Muscle of back (tissue), 11 donors: ENCODE measurements around the gene CORO2A. TPM values are rescaled to one million over a fixed set of nuclear protein-coding genes. Genes with fewer than 3 reads are reported as not detected.
A peak's percentile ranks its signal among the peaks of the same experiment; 100 is the strongest.

Source experiments
- DNase-seq, 3 donors: peaks; one replicate each; pipeline versions ENCODE4 v3.0.0 to v3.0.0-alpha.2; 2013
- polyA plus RNA-seq, 10 donors: library from polyadenylated mRNA; unstranded; fragments of 120-200 nt; gene quantifications; one replicate each; pipeline ENCODE4 v1.2.1, GENCODE V29; 2013; ENCODE audit not compliant: insufficient read length in 10 of 10

Gene CORO2A
- polyA plus RNA-seq, 10 donors = 0.13 to 1.2 (median 0.32) TPM

DNA sequence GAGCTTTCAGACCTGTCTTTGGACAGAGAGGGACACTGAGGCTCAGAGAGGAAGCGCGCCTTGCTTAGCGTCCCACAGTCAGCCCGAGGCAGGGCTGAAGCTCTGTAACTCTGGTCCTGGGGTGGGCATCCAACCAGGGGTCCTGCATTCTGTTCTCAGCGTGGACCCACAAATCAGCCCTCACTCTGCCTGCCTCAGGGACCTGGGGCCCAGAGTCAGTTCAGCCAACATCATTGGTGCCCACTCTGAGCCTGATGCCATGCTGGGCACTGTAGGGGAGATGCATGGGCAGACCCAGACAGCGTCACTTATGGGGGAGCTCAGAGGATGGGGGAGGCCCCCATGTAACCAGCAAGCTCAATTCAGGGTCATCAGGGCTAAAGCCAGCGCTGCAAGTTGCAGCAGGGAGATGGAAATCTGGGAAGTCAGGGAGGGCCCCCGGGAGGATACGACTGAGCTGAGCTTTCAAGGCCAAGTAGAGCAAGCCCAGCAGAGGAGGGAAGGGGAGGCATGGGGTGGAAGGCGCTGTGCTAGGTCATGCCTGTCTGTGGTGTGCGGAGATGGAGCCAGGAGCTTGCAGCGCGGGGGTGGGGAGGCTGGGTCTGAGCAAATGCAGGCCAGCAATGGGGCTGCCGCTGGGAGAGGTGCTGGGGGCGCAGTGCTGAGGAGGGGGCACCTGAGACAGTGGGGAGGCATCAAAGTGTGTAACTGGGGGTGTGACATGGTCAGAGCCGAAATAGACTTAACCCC, 21.1 kb downstream of the CORO2A start:
- DNase-seq = peak in 1 of 3 donors; percentile 10

DNA sequence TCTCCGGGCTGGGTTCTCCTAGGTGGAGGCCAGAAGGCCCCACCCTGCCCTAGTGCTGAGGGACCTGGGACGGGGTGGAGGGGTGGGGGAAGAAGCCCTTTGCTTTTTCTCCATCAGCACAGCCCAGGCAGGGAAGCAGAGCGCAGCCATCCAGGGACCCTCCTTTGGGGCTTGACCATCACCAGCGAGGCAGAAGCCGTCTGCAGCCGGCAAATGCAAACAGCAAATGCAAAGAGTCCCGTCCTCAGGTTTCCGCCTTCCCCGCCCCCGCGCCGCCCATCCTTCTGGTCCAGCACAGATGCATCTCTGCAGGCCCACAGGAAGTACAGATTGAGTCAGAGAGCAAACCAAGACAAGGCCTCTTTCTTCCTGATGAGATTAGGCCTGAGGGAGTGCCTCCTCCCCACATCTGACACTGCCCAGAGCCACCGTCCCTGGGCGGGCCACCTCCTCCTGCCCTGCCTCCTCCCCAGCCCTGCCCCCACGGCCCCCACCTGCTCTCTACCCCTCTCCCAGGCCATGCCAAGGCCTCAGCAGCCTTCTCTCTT, 23.4 kb downstream of the CORO2A start:
- DNase-seq = peak in 1 of 3 donors; percentile 65

- no peak for DNase-seq
Observed at GRCh38 chr9:98168153-98168780, 24.2 kb downstream of the CORO2A start.

DNA sequence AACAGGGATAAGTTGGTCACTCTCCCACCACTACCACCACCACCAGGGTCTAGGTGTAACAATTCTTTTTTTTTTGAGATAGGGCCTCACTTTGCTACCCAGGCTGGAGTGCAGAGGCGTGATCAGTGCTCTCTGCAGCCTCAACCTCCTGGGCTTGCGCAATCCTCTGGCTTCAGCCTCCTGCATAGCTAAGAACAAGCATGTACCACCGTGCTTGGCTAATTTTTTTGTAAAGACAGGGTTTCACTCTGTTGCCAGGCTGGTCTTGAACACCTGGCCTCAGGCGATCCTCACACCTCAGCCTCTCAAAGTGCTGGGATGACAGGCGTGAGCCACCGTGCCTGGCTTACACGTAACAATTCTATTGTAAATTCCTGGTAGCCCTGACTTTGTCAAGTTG, 27.5 kb downstream of the CORO2A start:
- DNase-seq = no peak

GRCh38 chr9:98162613-98163012, 29.8 kb downstream of the CORO2A start:
- DNase-seq = no peak

- no peak for DNase-seq
Observed at GRCh38 chr9:98161851-98162250, 30.6 kb downstream of the CORO2A start.

- DNase-seq = no peak
Observed at GRCh38 chr9:98159790-98160189, 32.6 kb downstream of the CORO2A start.

GRCh38 chr9:98159301-98159700, 33.1 kb downstream of the CORO2A start:
- DNase-seq = no peak

DNA sequence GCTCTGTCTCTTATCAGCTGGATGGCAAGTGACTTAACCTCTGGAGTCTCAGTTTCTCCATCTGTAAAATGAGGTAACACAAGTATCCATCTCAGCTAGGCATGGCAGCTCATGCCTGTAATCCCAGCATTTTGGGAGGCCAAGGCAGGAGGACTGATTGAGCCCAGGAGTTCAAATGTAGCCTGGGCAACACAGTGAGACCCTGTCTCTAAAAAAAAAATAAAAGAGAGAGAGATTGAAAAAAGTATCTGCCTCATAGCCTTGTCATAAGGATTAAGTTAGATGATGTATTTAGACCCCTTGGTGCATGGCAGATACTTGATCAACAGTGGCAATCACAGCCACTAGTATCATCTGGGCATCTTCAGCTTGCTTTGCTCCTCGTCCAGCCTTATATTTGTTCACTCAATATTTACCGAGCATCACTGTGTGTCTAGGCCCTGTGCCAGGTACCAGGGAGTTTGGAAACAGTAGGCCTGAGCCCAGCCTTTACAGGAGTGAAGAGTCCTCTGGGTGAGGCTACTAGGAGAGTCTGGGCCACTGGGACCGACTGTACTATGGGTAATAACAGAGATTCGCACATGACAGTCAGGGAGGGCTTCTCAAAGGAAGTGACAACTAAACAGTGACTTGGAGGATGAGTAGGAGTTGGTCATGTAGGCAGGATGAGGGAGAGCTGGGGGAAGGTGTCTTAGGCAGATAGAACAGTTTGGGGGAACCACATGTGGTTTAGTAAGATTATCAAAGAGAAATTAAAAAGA, 34.2 kb downstream of the CORO2A start:
- DNase-seq = no peak

DNA sequence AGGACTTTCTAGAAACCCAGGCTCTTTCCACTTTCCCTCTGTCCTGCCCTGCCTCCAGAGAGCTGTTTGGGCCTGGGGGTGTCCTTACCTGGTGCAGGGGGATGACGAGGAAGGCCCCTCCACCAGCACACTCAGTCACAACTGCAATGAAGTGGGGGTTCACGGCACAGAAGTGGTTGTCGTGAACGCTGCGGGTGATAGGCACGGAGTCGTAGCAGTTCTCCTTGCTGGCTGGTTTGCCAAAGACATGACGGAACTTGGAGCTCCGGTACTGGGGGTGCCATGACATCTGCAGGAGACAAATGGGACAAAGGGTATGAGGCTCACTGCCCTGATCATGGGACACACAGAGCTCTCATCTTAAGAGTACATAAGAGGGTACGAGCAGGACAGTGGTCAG, 35.1 kb downstream of the CORO2A start:
- DNase-seq = no peak

DNA sequence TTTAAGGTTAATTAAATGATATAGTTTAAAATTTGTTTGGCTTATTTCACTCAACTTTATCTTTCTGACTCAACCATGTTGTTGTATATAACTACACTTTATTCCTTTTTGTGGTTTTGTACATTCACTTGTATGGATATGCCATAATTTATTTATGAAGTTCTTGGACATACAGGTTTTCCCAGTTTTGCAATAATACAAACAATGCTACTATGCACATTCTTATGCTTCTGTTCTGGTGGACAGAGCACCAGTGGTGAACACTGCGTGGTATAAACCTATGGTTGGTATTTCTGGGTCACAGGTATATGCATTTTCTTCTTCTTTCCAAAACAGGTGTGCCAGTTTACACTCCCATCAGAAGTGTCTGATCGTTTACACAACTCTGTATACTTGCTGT, 37.8 kb downstream of the CORO2A start:
- no peak for DNase-seq

DNA sequence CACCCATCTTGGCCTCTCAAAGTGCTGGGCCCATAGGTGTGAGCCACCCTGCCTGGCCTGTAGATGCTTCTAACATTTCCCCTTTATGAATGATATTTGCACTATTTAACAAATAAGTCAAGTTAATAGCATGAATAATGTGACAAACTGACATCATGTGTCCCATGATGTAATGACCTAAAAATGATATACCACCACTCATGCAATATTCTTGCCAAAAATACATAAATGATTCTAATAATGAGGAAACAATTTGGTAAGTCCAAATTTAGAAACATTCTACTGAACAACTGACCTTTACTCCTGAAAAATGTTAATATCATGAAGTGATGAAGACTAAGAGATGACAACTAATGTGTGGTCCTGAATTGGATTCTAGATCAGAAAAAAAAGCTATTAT, 39.9 kb downstream of the CORO2A start:
- no peak for DNase-seq

DNA sequence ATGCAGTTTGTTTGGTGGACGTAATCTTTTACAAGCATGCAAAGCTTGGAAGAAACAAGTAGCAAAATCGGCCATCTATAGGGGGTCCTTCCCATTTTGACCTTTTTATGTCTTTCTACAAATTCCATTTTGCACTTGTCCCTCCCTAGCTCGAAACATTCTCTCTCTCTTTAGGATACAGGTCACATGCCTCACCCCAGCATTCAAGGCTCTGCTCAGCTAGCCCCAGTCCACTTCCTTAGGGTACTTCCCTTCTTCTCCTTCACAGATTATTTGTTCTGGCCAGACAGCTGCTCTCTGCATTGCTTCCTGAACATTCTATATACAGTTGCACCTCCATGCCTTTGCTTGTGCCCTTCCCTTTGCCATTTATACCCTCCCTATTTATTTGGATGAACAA, 41.7 kb downstream of the CORO2A start:
- no peak for DNase-seq

GRCh38 chr9:98150164-98150563, 42.3 kb downstream of the CORO2A start:
- DNase-seq = no peak

DNA sequence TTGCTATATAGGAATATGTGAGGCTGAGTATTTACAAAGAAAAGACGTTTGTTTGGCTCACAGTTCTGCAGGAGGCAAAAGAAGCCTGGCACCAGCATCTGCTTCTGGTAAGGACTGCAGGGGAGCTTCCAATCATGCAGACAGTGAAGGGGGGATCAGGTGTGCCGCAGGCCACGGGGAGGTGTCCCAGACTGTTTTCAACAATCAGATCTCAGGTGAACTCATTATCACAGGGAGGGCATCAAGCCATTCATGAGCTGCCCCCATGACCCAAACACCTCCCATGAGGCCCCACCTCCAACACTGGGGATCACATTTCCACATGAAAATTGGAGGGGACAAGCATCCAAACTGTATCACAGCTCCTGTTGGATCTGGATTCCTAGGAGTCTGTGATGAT, 43.0 kb downstream of the CORO2A start:
- DNase-seq = no peak

DNA sequence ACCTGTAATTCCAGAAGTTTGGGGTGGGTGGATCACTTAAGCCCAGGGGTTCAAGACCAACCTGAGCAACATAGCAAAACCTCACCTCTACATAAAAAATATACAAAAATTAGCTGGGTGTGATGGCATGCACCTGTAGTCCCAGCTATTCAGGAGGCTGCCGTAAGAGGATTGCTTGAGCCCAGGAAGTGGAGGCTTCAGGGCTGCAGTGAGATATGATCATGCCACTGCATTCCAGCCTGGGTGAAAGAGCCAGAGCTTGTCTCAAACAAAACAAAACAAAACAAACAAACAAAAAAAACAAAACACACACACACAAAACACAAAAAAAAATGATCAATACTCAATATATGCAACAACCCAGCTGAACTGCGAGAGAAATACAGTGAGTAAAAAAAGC, 44.0 kb downstream of the CORO2A start:
- no peak for DNase-seq

GRCh38 chr9:98147582-98147981, 44.9 kb downstream of the CORO2A start:
- DNase-seq = no peak

GRCh38 chr9:98146101-98146991, 46.1 kb downstream of the CORO2A start:
- peak in 1 of 3 donors; percentile 8 for DNase-seq

- DNase-seq = no peak
Observed at GRCh38 chr9:98144631-98145030, 47.8 kb downstream of the CORO2A start.

GRCh38 chr9:98144076-98144475, 48.4 kb downstream of the CORO2A start:
- no peak for DNase-seq

GRCh38 chr9:98142925-98143481, 49.4 kb downstream of the CORO2A start:
- DNase-seq = no peak
